SKM-1 treated with dmso at 0.1 percent for 144 hours (cell line): ENCODE results near the gene CNGA4.
"Not testable (repeated sequence)": the region's sequence is repeated elsewhere in the genome, so short reads cannot be mapped to it uniquely, and the experiment has no call there.

ENCODE experiments used
- DNase-seq: peaks from one replicate; lab custom pipeline; 2025; ENCODE audit not compliant: unreplicated experiment; lab: John Stamatoyannopoulos, UW

CNGA4 gene

GRCh38 chr11:6224421-6224820 is 14.5 kb upstream of the CNGA4 start:
- DNase-seq = no peak

- no peak for DNase-seq
Observed at GRCh38 chr11:6225024-6225423, 13.9 kb upstream of the CNGA4 start.

GRCh38 chr11:6225896-6226295 is 13.0 kb upstream of the CNGA4 start:
- peak; percentile 51 for DNase-seq

GRCh38 chr11:6228520-6228919 is 10.4 kb upstream of the CNGA4 start:
- no peak for DNase-seq

GRCh38 chr11:6229911-6230310 is 9.0 kb upstream of the CNGA4 start:
- DNase-seq = no peak

GRCh38 chr11:6232899-6233298 is 6.0 kb upstream of the CNGA4 start:
- no peak for DNase-seq

GRCh38 chr11:6233984-6234386 is 4.9 kb upstream of the CNGA4 start:
- no peak for DNase-seq

GRCh38 chr11:6234387-6235107 is 4.3 kb upstream of the CNGA4 start, which contains the start of gene FHIP1B:
TSS of gene FHIP1B (minus strand) at chr11:6234636. CDS start at chr11:6224516, 10,120 bp downstream.
- peak; percentile 99 for DNase-seq

GRCh38 chr11:6237266-6237665 is 1.6 kb upstream of the CNGA4 start:
- no peak for DNase-seq

- no peak for DNase-seq
Observed at GRCh38 chr11:6237761-6238302, 1.1 kb upstream of the CNGA4 start.

GRCh38 chr11:6240139-6240538 is 1.2 kb downstream of the CNGA4 start:
- no peak for DNase-seq

GRCh38 chr11:6240781-6241180 is 1.9 kb downstream of the CNGA4 start:
- peak; percentile 57 for DNase-seq

GRCh38 chr11:6241316-6241715 is 2.4 kb downstream of the CNGA4 start:
- DNase-seq = no peak

- DNase-seq = no peak
Observed at GRCh38 chr11:6245536-6245935, 6.6 kb downstream of the CNGA4 start.

- DNase-seq = no peak
Observed at GRCh38 chr11:6248248-6248647, 9.4 kb downstream of the CNGA4 start.

GRCh38 chr11:6248897-6249296 is 10.0 kb downstream of the CNGA4 start:
- DNase-seq = not testable (repeated sequence)

- DNase-seq = no peak
Observed at GRCh38 chr11:6249770-6250555, 11.1 kb downstream of the CNGA4 start.

- DNase-seq = peak; percentile 56
Observed at GRCh38 chr11:6251120-6251733, 12.3 kb downstream of the CNGA4 start.

- DNase-seq = no peak
Observed at GRCh38 chr11:6251990-6252473, 13.1 kb downstream of the CNGA4 start.

- no peak for DNase-seq
Observed at GRCh38 chr11:6253197-6253596, 14.3 kb downstream of the CNGA4 start.

GRCh38 chr11:6258141-6258540 is 19.3 kb downstream of the CNGA4 start:
- DNase-seq = no peak
